Measurements from ENCODE around the gene CCL19. TPM values are rescaled to one million over a fixed set of nuclear protein-coding genes. Genes with fewer than 3 reads are reported as not detected.
A peak's percentile ranks its signal among the peaks of the same experiment; 100 is the strongest.

Gene CCL19
- polyA plus RNA-seq, 3 donors: 0.31 TPM; not detected in 2

GRCh38 chr9:34664281-34665066 is 26.6 kb downstream of the CCL19 start:
- DNase-seq (ENCODE audit: low read depth in 3 of 3, low spot score in 2 of 3): no peak

- DNase-seq (ENCODE audit: low read depth in 3 of 3, low spot score in 2 of 3): no peak
Observed at GRCh38 chr9:34663303-34663605, 27.8 kb downstream of the CCL19 start.

- DNase-seq (ENCODE audit: low read depth in 3 of 3, low spot score in 2 of 3): no peak
Observed at GRCh38 chr9:34662526-34663302, 28.4 kb downstream of the CCL19 start, which contains the start of gene CCL27. Gene CCL27, minus strand, starts transcription at chr9:34662657. Its CDS starts 24 bp downstream, at chr9:34662633.

- DNase-seq (ENCODE audit: low read depth in 3 of 3, low spot score in 2 of 3): no peak
Observed at GRCh38 chr9:34659592-34660253, 31.4 kb downstream of the CCL19 start.

- no peak for DNase-seq (ENCODE audit: low read depth in 3 of 3, low spot score in 2 of 3)
Observed at GRCh38 chr9:34658461-34658860, 32.6 kb downstream of the CCL19 start.

- no peak for DNase-seq (ENCODE audit: low read depth in 3 of 3, low spot score in 2 of 3)
Observed at GRCh38 chr9:34656992-34657391, 34.1 kb downstream of the CCL19 start.

- no peak for DNase-seq (ENCODE audit: low read depth in 3 of 3, low spot score in 2 of 3)
Observed at GRCh38 chr9:34655394-34655793, 35.7 kb downstream of the CCL19 start.

GRCh38 chr9:34654323-34655051 is 36.6 kb downstream of the CCL19 start:
- DNase-seq (ENCODE audit: low read depth in 3 of 3, low spot score in 2 of 3): no peak

- DNase-seq (ENCODE audit: low read depth in 3 of 3, low spot score in 2 of 3): no peak
Observed at GRCh38 chr9:34653151-34654072, 37.7 kb downstream of the CCL19 start.

- no peak for DNase-seq (ENCODE audit: low read depth in 3 of 3, low spot score in 2 of 3)
Observed at GRCh38 chr9:34652602-34653000, 38.5 kb downstream of the CCL19 start.

GRCh38 chr9:34651876-34652601 is 39.0 kb downstream of the CCL19 start, which contains the start of gene IL11RA:
Gene IL11RA, plus strand, starts transcription at chr9:34652185. Its CDS starts 3,033 bp downstream, at chr9:34655218.
- DNase-seq (ENCODE audit: low read depth in 3 of 3, low spot score in 2 of 3): no peak

- DNase-seq (ENCODE audit: low read depth in 3 of 3, low spot score in 2 of 3): no peak
Observed at GRCh38 chr9:34651321-34651720, 39.8 kb downstream of the CCL19 start.

- DNase-seq (ENCODE audit: low read depth in 3 of 3, low spot score in 2 of 3): no peak
Observed at GRCh38 chr9:34650816-34651215, 40.3 kb downstream of the CCL19 start.

- DNase-seq (ENCODE audit: low read depth in 3 of 3, low spot score in 2 of 3): no peak
Observed at GRCh38 chr9:34648673-34649072, 42.4 kb downstream of the CCL19 start.

- DNase-seq (ENCODE audit: low read depth in 3 of 3, low spot score in 2 of 3): no peak
Observed at GRCh38 chr9:34647651-34648050, 43.4 kb downstream of the CCL19 start.

GRCh38 chr9:34647084-34647403 is 44.0 kb downstream of the CCL19 start:
- no peak for DNase-seq (ENCODE audit: low read depth in 3 of 3, low spot score in 2 of 3)

- peak in 1 of 3 donors; percentile 84 for DNase-seq (ENCODE audit: low read depth in 3 of 3, low spot score in 2 of 3)
Observed at GRCh38 chr9:34646211-34647083, 44.6 kb downstream of the CCL19 start, which contains the start of gene GALT. Gene GALT, plus strand, starts transcription at chr9:34646675. Its CDS starts 30 bp downstream, at chr9:34646705.

GRCh38 chr9:34644766-34645314 is 46.2 kb downstream of the CCL19 start:
- no peak for DNase-seq (ENCODE audit: low read depth in 3 of 3, low spot score in 2 of 3)

Measured in right renal cortex interstitium (tissue), 3 donors.